Ascending aorta (tissue), 2 donors: ENCODE measurements around the gene CLEC19A. TPM values are rescaled to one million over a fixed set of nuclear protein-coding genes. Genes with fewer than 3 reads are reported as not detected.

ENCODE experiments used
- DNase-seq, 2 donors: peaks; one replicate each; pipeline ENCODE4 v3.0.0-alpha.2; 2019; ENCODE audit warnings: low spot score in 2 of 2
- H3K27ac ChIP-seq, 2 donors: fragments of 200-600 bp; sonication (generic); one replicate each; pipeline ENCODE4 v1.5.1; 2016 to 2017; ENCODE audit warnings: mild to moderate bottlenecking in 1 of 2
- H3K27me3 ChIP-seq: fragments of 200-600 bp; sonication (generic); one replicate; pipeline ENCODE4 v1.5.1; 2017
- H3K36me3 ChIP-seq, 2 donors: fragments of 200-600 bp; sonication (generic); one replicate each; pipeline ENCODE4 v1.5.1; 2016
- H3K4me1 ChIP-seq, 2 donors: fragments of 200-600 bp; sonication (generic); one replicate each; pipeline ENCODE4 v1.5.1; 2016 to 2017; ENCODE audit warnings: mild to moderate bottlenecking in 1 of 2
- H3K4me3 ChIP-seq, 2 donors: fragments of 200-600 bp; sonication (generic); one replicate each; pipeline ENCODE4 v1.5.1; 2016 to 2017; ENCODE audit warnings: mild to moderate bottlenecking in 1 of 2
- H3K9me3 ChIP-seq, 2 donors: fragments of 200-600 bp; sonication (generic); one replicate each; pipeline ENCODE4 v1.5.1; 2016
- CTCF ChIP-seq, 3 experiments: fragments of 200-600 bp in 2 of 3; fragments of 450-650 bp in 1 of 3; sonication (generic) in 2 of 3; IDR thresholded peaks; one replicate each; pipeline ENCODE4 v1.5.1; 2016 to 2019; ENCODE audit warnings: antibody characterized with exemption in 3 of 3, mild to moderate bottlenecking in 1 of 3, moderate library complexity in 1 of 3
- intact Hi-C: fragments of 100-400 bp; cut with DNase I; formaldehyde crosslinking; loops from one replicate; pipeline ENCODE4 v1.15.1; 2023
- total RNA-seq: library from RNA; depleted of rRNA; stranded (reverse); fragments of >200 nt; gene quantifications from one replicate; pipeline ENCODE4 v1.1.0, GENCODE V29; 2016

CLEC19A gene
- total RNA-seq, 1 donor from 2014 or later = not detected

- TF ChIP-seq CTCF (IDR thresholded peaks at IDR 0.05) = no peak
- Histone ChIP-seq H3K9me3 (no peaks in the 10 kb centered on the region), H3K36me3 (no peaks in the 10 kb centered on the region), H3K4me1 (no peaks in the 10 kb centered on the region), H3K27me3 (no peaks in the 10 kb centered on the region), H3K27ac (no peak overlapping the region), H3K4me3 (no peak overlapping the region)
- intact Hi-C loops = no loop called here
- DNase-seq = no peak
Measured at GRCh38 chr16:19286827-19287226, 1.3 kb downstream of the CLEC19A start.

DNA sequence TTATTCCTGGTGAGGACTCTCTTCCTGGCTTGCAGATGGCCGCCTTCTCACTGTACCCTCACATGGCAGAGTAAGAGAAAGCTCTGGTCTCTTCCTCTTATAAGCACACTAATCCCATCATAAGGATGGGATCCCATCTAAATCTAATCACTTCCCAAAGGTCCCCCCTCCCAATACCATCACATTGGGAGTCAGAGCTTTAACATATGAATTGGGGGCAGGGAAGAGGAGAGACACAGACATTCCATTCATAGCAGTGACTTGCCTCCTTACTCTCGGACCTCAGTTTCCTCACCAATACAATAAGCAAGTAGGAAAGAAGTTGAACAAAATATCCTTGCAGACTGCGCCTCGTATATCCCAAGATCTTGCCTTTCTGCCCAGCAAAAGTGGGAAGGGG lies 1.7 kb downstream of the CLEC19A start:
- intact Hi-C loops = no loop called here
- no peak overlapping the region for H3K4me3 ChIP-seq
- H3K4me1 ChIP-seq = no peaks in the 10 kb centered on the region
- no peak for DNase-seq
- no peak overlapping the region for H3K27ac ChIP-seq
- H3K9me3 ChIP-seq = no peaks in the 10 kb centered on the region
- no peaks in the 10 kb centered on the region for H3K36me3 ChIP-seq
- no peak for TF ChIP-seq CTCF (IDR thresholded peaks at IDR 0.05)
- no peaks in the 10 kb centered on the region for H3K27me3 ChIP-seq

GRCh38 chr16:19288872-19289799 lies 3.6 kb downstream of the CLEC19A start:
- H3K4me3 ChIP-seq = no peak overlapping the region
- DNase-seq = no peak
- TF ChIP-seq CTCF (IDR thresholded peaks at IDR 0.05) = no peak
- no peaks in the 10 kb centered on the region for H3K27me3 ChIP-seq
- H3K4me1 ChIP-seq = no peaks in the 10 kb centered on the region
- intact Hi-C loops = no loop called here
- no peak overlapping the region for H3K27ac ChIP-seq
- no peaks in the 10 kb centered on the region for H3K36me3 ChIP-seq
- H3K9me3 ChIP-seq = no peaks in the 10 kb centered on the region

DNA sequence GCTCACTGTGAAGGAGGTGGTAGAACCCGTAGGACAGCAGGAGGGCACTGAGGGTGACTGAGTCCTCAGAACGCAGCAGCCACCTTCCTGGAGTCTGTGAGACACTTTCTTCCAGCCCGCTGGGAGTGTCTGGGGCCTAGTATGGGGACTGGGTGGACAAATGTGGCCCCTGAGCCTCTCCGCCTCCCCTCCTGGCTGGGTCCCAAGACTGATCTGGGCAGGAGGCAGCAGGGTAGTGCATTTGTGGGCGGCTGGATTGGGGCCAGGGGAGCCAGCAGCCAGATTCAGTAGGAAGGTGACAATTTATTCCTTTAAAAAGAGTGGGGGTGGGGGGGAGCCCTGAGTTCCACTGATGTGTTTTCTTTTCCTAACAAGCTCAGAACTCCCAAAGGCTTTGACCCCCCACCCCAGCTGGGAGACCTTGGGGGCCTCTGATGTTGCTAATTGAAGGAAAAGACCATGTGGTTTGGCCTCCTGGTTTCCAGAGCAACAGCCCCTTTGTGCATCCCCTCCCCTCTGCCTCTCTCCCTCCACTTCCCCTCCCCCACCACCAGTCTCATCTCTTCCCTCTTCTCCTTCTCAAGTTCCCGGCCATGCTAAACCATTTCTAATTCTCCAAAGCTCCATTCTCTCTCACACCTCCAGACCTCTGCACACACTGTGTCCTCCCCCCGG lies 4.4 kb downstream of the CLEC19A start:
- H3K4me1 ChIP-seq = no peaks in the 10 kb centered on the region
- H3K27ac ChIP-seq = no peak overlapping the region
- intact Hi-C loops = no loop called here
- DNase-seq = no peak
- H3K36me3 ChIP-seq = no peaks in the 10 kb centered on the region
- no peak for TF ChIP-seq CTCF (IDR thresholded peaks at IDR 0.05)
- H3K4me3 ChIP-seq = no peak overlapping the region
- H3K9me3 ChIP-seq = no peaks in the 10 kb centered on the region
- H3K27me3 ChIP-seq = no peaks in the 10 kb centered on the region

- Histone ChIP-seq H3K27ac (no peak overlapping the region), H3K36me3 (no peaks in the 10 kb centered on the region), H3K4me1 (no peaks in the 10 kb centered on the region), H3K9me3 (no peaks in the 10 kb centered on the region), H3K27me3 (no peaks in the 10 kb centered on the region), H3K4me3 (no peak overlapping the region)
- no peak for TF ChIP-seq CTCF (IDR thresholded peaks at IDR 0.05)
- intact Hi-C loops = no loop called here
- no peak for DNase-seq
Measured at GRCh38 chr16:19290860-19291259, 5.3 kb downstream of the CLEC19A start.
